GM12878 (cell line): ENCODE results near the gene CHD5. TPM values are rescaled to one million over a fixed set of nuclear protein-coding genes. Genes with fewer than 3 reads are reported as not detected.

Experiments used
- ATAC-seq: fragments of 200-7000 bp; cut with Tn5 transposase; 3 replicates; pipeline ENCODE4 v1.9.1; 2020; ENCODE audit warnings: mild to moderate bottlenecking, moderate library complexity
- BruUV-seq: library from RNA; stranded (reverse); fragments of 400-500 nt; replicated peaks from 2 replicates; lab custom pipeline; 2021; lab: Mats Ljungman, UMichigan
- CTCF ChIA-PET: fragments of 300-600 bp; sonication (Branson Sonifier 250); formaldehyde crosslinking; extraction: SDS; loops from one replicate; lab custom pipeline; 2021; ENCODE audit warnings: inconsistent platforms; lab: Yijun Ruan, JAX
- POLR2A ChIA-PET: fragments of 350-600 bp; formaldehyde crosslinking; extraction: SDS; loops from one replicate; lab custom pipeline; 2021; ENCODE audit warnings: inconsistent platforms; lab: Charles Lee
- RAD21 ChIA-PET: fragments of 300-600 bp; sonication (Branson Sonifier 250); formaldehyde crosslinking; loops from one replicate; lab custom pipeline; 2023; ENCODE audit warnings: antibody characterized with exemption; ENCODE audit not compliant: unreplicated experiment; lab: Charles Lee
- SMC1A ChIA-PET: fragments of 300-600 bp; sonication (Branson Sonifier 250); formaldehyde crosslinking; loops from one replicate; lab custom pipeline; 2023; ENCODE audit not compliant: unreplicated experiment, uncharacterized antibody; lab: Charles Lee
- DNase-seq: peaks from one replicate; pipeline ENCODE4 v3.0.0-alpha.2; 2011; ENCODE audit warnings: low read depth, low spot score
- FAIRE-seq: peaks from 3 replicates; lab custom pipeline; 2011; peaks lifted over from hg19 to GRCh38; lab: Jason Lieb, UNC
- H2AFZ ChIP-seq: 2 replicates; pipeline ENCODE4 v1.6.0; 2011; ENCODE audit warnings: low read depth, low read length, control low read depth; ENCODE audit not compliant: control insufficient read depth
- H3K27ac ChIP-seq: 2 replicates; pipeline ENCODE4 v1.5.1; 2011; ENCODE audit warnings: control low read depth; ENCODE audit not compliant: control insufficient read depth, insufficient read depth
- H3K27me3 ChIP-seq, 2 experiments: replicated peaks in 1 of 2; 2 replicates each; pipeline versions ENCODE4 v1.6.0 to v1.6.1; 2011; ENCODE audit warnings: low read length in 1 of 2; ENCODE audit not compliant: control insufficient read depth in 2 of 2, insufficient read depth in 2 of 2
- H3K36me3 ChIP-seq, 2 experiments: 2 replicates each; pipeline ENCODE4 v1.5.1; 2011; ENCODE audit warnings: low read length in 1 of 2; ENCODE audit not compliant: control insufficient read depth in 2 of 2, insufficient read depth in 2 of 2
- H3K4me1 ChIP-seq: 2 replicates; pipeline ENCODE4 v1.6.1; 2011; ENCODE audit warnings: mild to moderate bottlenecking, low read length, moderate library complexity, mixed read lengths; ENCODE audit not compliant: control insufficient read depth, insufficient read depth
- H3K4me2 ChIP-seq: 2 replicates; pipeline ENCODE4 v1.6.0; 2011; ENCODE audit warnings: control low read depth; ENCODE audit not compliant: control insufficient read depth, insufficient read depth
- H3K4me3 ChIP-seq: fragments of 200-600 bp; sonication (generic); 2 replicates; pipeline ENCODE4 v1.5.1; 2016
- H3K79me2 ChIP-seq: 2 replicates; pipeline ENCODE4 v1.6.0; 2011; ENCODE audit warnings: low read length; ENCODE audit not compliant: control insufficient read depth, insufficient read depth
- H3K9ac ChIP-seq: 2 replicates; pipeline ENCODE4 v1.8.0; 2011; ENCODE audit warnings: low read length, control low read depth, mixed read lengths; ENCODE audit not compliant: control insufficient read depth, insufficient read depth
- H3K9me3 ChIP-seq: replicated peaks from 3 replicates; pipeline ENCODE4 v1.5.1; 2011; ENCODE audit warnings: mild to moderate bottlenecking, low read length; ENCODE audit not compliant: control insufficient read depth, insufficient read depth
- H4K20me1 ChIP-seq: 2 replicates; pipeline ENCODE4 v1.6.0; 2011; ENCODE audit not compliant: control insufficient read depth, insufficient read depth
- MYC ChIP-seq: IDR thresholded peaks from 2 replicates; pipeline ENCODE4 v1.6.1; 2011; ENCODE audit warnings: mild to moderate bottlenecking, low read length, moderate library complexity, inconsistent platforms; ENCODE audit not compliant: insufficient read depth, insufficient replicate concordance, insufficient read length, severe bottlenecking
- PAX5 ChIP-seq: IDR thresholded peaks from 2 replicates; pipeline ENCODE4 v1.6.1; 2011; ENCODE audit warnings: low read depth, low read length, borderline replicate concordance
- RAD51 ChIP-seq: fragments of 450-650 bp; IDR thresholded peaks from 2 replicates; pipeline ENCODE4 v1.6.1; 2016; ENCODE audit warnings: moderate library complexity, mild to moderate bottlenecking, inconsistent platforms
- RCOR1 ChIP-seq: conservative IDR thresholded peaks from 2 replicates; pipeline ENCODE4 v1.6.1; 2012; ENCODE audit warnings: low read depth, low read length, improper control_type of control experiment
- SMAD5 ChIP-seq: IDR thresholded peaks from 2 replicates; pipeline ENCODE4 v1.6.1; 2016; ENCODE audit warnings: antibody characterized with exemption, low read depth
- SREBF2 ChIP-seq: IDR thresholded peaks from 2 replicates; pipeline ENCODE4 v1.6.1; 2012; ENCODE audit warnings: mild to moderate bottlenecking, low read length
- TARDBP ChIP-seq: IDR thresholded peaks from 2 replicates; pipeline ENCODE4 v1.6.1; 2016; ENCODE audit warnings: borderline replicate concordance
- WGBS: methylation state at CpG from one replicate; pipeline ENCODE4 v1.1.6; 2016; ENCODE audit warnings: low lambda C conversion rate; ENCODE audit not compliant: insufficient replicate concordance, insufficient coverage; ENCODE audit errors: missing lambda C conversion rate; 5-methylcytosine and 5-hydroxymethylcytosine counted together
- in situ Hi-C: fragments of 300-500 bp; cut with MboI; formaldehyde crosslinking; loops from 9 replicates; pipeline ENCODE4 v1.14.3; 2018; ENCODE audit warnings: mixed read lengths
- intact Hi-C: fragments of 100-400 bp; cut with micrococcal nuclease; formaldehyde crosslinking; loops from one replicate; pipeline ENCODE4 v1.14.2; 2022; ENCODE audit not compliant: unreplicated experiment
- polyA plus RNA-seq, 11 experiments: library from polyadenylated mRNA; depleted of rRNA in 4 of 11; unstranded in 6 of 11; stranded (reverse) in 5 of 11; fragments of >200 nt; fragmentation: Nextera tagmentation in 4 of 11; fragmentation: Illumina TruSeq in 1 of 11; extraction: Ambion mirVana in 4 of 11; extraction: Trizol in 1 of 11; gene quantifications; 1 replicate in 1 of 11; 2 replicates in 10 of 11; pipeline versions ENCODE4 v1.2.1 to v1.2.3, GENCODE V29; 2011 to 2016; ENCODE audit warnings: inconsistent platforms in 2 of 11, missing spikeins in 2 of 11, low read depth in 1 of 11
- total RNA-seq, 4 experiments: library from RNA; depleted of rRNA in 3 of 4; stranded (reverse); fragments of >200 nt in 3 of 4; fragmentation: Illumina TruSeq in 1 of 4; extraction: Trizol in 1 of 4; gene quantifications; 2 replicates each; pipeline versions ENCODE4 v1.2.1 to v1.2.3, GENCODE V29; 2013 to 2021
- TF ChIP-seq, protein P1 (sequence below): fragments of 450-650 bp; IDR thresholded peaks from 2 replicates; pipeline ENCODE4 v1.6.1; 2016; ENCODE audit warnings: mild to moderate bottlenecking, moderate library complexity, borderline replicate concordance

CHD5 gene
- total and polyA plus RNA-seq, 10 of the 15 experiments (the other 5 are each of a cell fraction or from before 2014, with no cell fraction given) = 0.03 to 0.49 (median 0.13) TPM; not detected in 3

GRCh38 chr1:6112690-6113005 is 67.5 kb downstream of the CHD5 start:
- Histone ChIP-seq H2AFZ (no peak overlapping the region), H3K79me2 (no peaks in the 10 kb centered on the region), H4K20me1 (no peaks in the 10 kb centered on the region), H3K27me3 (no peaks in the 10 kb centered on the region), H3K4me2 (no peak overlapping the region), H3K4me1 (no peaks in the 10 kb centered on the region), H3K4me3 (no peak overlapping the region), H3K36me3 (no peaks in the 10 kb centered on the region)
- ChIA-PET CTCF (interaction anchor here (1.1 to 2.1 kb wide), 2 partner anchors 8 to 28 kb away, joined by 3 to 4 read pairs; no protein-coding TSS in a partner anchor), POLR2A (no interaction called here), SMC1A (interaction anchor here (0.6 kb wide), 1 partner anchor 50 kb away, joined by 3 read pairs; no protein-coding TSS in a partner anchor), RAD21 (no interaction called here)
- in situ Hi-C loops (no loop called here), intact Hi-C loops (no loop called here)
- 39% methylated on average over 5 of the region's 5 CpGs for WGBS
- no peak for ATAC-seq
- no TSS peak for BruUV-seq
- TF ChIP-seq MYC (no peak), SMAD5 (no peak)
- TF ChIP-seq, all 136 proteins: peak for 0
- Histone ChIP-seq H3K9ac (no peak overlapping the region), H3K27ac (no peak overlapping the region), H3K9me3 (no peaks in the 10 kb centered on the region)
- DNase-seq (no peak), FAIRE-seq (no peak)

DNA sequence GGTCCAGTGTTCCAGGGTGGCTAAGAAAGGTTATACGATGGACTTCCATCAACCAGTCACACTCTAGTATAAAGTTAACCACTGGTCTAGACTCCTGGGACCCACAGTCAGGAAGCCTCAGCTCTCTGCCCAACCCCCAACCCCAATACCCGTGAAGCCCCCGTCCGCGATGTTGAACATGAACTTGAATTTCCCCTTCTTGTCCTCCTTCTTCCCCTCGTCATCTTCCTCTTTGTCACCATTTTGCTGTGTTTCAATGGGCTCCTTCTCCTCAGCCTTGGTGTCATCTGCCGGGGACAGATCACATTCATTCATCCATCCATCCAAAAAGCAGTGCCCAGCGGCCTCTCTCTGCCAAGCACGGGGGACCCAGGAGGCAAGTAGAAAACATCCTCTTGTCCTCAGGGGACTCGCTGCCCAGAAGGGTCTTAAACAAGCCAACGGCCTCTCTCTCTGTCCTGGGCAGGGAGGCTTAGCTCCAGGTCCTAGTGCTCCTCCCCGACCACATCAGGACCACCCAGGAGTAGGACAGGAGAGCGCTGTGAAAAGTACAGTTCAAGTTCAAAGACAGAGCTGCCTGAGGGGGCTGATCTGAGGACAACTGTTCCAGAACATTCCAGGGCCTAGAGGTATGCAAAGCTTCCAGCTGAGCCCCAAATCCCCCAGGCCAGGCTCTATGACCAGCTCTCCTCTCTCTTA is 68.0 kb downstream of the CHD5 start:
- intact Hi-C loops (no loop called here), in situ Hi-C loops (no loop called here)
- CTCF ChIA-PET = interaction anchor here (1.1 to 2.1 kb wide), 2 partner anchors 8 to 29 kb away, joined by 3 to 4 read pairs; no protein-coding TSS in a partner anchor

More for the DNA sequence above, 68.0 kb downstream of the CHD5 start:
- no peaks in the 10 kb centered on the region for H3K79me2 ChIP-seq
- H2AFZ ChIP-seq = no peak overlapping the region
- no peaks in the 10 kb centered on the region for H3K4me1 ChIP-seq
- no peak overlapping the region for H3K27ac ChIP-seq
- no peaks in the 10 kb centered on the region for H3K27me3 ChIP-seq
- ATAC-seq (no peak), FAIRE-seq (no peak), DNase-seq (no peak)
- H3K4me2 ChIP-seq = no peak overlapping the region
- TF ChIP-seq, protein P1, sequence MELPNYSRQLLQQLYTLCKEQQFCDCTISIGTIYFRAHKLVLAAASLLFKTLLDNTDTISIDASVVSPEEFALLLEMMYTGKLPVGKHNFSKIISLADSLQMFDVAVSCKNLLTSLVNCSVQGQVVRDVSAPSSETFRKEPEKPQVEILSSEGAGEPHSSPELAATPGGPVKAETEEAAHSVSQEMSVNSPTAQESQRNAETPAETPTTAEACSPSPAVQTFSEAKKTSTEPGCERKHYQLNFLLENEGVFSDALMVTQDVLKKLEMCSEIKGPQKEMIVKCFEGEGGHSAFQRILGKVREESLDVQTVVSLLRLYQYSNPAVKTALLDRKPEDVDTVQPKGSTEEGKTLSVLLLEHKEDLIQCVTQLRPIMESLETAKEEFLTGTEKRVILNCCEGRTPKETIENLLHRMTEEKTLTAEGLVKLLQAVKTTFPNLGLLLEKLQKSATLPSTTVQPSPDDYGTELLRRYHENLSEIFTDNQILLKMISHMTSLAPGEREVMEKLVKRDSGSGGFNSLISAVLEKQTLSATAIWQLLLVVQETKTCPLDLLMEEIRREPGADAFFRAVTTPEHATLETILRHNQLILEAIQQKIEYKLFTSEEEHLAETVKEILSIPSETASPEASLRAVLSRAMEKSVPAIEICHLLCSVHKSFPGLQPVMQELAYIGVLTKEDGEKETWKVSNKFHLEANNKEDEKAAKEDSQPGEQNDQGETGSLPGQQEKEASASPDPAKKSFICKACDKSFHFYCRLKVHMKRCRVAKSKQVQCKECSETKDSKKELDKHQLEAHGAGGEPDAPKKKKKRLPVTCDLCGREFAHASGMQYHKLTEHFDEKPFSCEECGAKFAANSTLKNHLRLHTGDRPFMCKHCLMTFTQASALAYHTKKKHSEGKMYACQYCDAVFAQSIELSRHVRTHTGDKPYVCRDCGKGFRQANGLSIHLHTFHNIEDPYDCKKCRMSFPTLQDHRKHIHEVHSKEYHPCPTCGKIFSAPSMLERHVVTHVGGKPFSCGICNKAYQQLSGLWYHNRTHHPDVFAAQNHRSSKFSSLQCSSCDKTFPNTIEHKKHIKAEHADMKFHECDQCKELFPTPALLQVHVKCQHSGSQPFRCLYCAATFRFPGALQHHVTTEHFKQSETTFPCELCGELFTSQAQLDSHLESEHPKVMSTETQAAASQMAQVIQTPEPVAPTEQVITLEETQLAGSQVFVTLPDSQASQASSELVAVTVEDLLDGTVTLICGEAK = no peak
- no peak for TF ChIP-seq SREBF2
- no peak for TF ChIP-seq RCOR1
- no peak for TF ChIP-seq RAD51
- no peak for TF ChIP-seq PAX5
- no peak for TF ChIP-seq TARDBP
- no peak overlapping the region for H3K4me3 ChIP-seq
- H4K20me1 ChIP-seq = no peaks in the 10 kb centered on the region
- 48% methylated on average over 13 of the region's 13 CpGs for WGBS
- no TSS peak for BruUV-seq
- ChIA-PET RAD21 (no interaction called here), POLR2A (no interaction called here), SMC1A (interaction anchor here (0.6 kb wide), 1 partner anchor 50 kb away, joined by 3 read pairs; no protein-coding TSS in a partner anchor)
- H3K9ac ChIP-seq = no peak overlapping the region
- no peaks in the 10 kb centered on the region for H3K36me3 ChIP-seq
- H3K9me3 ChIP-seq = no peaks in the 10 kb centered on the region
